GM21737 (cell line): ENCODE results near the gene N4BP2L2.
A peak's percentile ranks its signal among the peaks of the same experiment; 100 is the strongest.

Experiments used
- ATAC-seq: cut with Tn5 transposase; IDR thresholded peaks from one replicate; pipeline ENCODE4 v1.9.1; 2021; ENCODE audit warnings: mild to moderate bottlenecking, moderate library complexity; ENCODE audit not compliant: unreplicated experiment

Gene N4BP2L2

DNA sequence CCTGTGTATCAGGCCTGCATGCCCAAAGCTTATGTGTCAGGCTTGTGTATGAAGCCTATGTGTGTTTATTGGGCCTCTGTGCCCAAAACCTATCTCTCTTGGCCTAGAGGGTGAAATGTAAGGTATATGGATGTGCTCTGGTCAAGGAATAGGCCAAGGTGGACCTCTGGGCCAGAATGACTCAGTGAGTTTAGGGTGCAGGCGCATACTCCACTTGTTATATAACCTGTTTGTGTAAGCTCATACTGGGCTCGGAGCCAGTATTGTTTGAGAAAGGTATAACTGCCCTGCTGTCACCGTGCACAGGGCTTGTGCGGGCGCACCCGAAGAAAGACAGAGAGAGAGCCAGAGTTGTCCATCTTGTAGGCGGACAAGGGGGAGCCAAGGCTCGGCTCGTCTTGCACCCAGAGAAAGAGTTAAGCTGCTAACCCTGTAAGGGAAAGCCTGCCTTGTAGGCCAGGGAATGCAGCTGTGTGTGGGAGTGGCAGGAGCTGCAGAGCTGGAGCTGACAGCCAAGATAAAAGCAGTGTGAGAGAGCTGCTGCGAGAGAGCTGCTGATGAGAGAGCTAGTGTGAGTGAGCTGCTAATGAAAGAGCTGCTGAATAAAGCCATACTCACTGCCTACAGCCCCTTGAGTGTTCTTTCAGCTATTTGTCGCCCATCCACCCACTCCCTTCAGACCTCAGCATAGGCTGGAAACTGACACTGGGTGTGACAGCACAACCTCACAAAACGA, 67.2 kb downstream of the N4BP2L2 start:
- no peak for ATAC-seq

DNA sequence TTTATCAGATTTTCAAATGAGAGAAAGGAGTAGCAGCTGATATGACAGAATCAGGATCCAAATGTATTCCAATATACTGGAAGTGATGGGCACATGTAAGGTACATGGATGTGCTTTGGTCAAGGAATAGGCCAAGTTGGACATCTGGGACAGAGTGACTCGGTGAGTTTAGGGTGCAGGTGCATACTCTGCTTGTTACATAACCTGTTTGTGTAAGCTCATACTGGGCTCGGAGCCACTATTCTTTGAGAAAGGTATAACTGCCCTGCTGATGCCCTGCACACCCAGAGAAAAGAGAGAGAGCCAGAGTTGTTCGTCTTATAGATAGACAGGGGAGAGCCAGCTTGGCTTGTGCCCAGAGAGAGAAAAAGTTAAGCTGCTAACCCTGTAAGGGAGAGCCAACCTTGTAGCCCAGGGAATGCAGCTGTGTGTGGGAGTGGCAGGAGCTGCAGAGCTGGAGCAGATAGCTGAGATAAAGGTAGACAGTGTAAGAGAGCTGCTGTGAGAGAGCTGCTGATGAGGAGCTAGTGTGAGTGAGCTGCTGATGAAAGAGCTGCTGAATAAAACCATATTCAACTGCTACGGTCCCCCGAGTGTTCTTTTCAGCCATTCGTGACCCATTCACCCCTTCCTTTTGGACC, 70.0 kb downstream of the N4BP2L2 start:
- ATAC-seq = no peak

DNA sequence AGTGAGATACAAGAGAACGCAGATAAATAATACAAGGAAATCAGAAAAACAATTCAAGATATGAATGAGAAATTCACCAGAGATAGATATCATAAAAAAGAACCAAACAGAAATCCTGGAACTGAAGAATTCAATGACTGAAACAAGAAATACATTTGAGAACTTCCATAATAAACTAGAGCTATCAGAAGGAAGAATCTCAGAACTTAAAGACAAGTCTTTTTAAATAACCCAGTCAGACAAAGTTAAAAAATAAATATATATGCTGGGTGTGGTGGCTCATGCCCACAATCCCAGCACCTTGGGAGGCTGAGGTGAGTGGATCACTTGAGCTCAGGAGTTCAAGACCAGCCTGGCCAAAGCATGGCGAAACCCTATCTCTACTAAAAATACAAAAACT, 82.0 kb downstream of the N4BP2L2 start:
- no peak for ATAC-seq

DNA sequence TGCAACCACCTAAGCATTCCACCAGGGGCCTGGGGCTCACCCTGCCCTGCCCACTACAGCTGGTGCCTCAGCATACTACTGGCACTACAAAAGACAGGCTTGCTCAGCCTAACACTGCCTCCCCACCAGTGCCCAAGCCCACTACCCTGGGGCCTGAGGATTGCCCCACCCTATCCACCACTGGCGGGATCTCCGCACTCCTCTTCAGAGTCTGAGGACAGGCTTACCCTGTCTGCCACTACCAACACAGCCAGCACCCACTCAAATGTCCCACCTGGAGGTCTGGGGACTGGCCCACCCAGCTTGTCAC, 83.0 kb downstream of the N4BP2L2 start:
- no peak for ATAC-seq

DNA sequence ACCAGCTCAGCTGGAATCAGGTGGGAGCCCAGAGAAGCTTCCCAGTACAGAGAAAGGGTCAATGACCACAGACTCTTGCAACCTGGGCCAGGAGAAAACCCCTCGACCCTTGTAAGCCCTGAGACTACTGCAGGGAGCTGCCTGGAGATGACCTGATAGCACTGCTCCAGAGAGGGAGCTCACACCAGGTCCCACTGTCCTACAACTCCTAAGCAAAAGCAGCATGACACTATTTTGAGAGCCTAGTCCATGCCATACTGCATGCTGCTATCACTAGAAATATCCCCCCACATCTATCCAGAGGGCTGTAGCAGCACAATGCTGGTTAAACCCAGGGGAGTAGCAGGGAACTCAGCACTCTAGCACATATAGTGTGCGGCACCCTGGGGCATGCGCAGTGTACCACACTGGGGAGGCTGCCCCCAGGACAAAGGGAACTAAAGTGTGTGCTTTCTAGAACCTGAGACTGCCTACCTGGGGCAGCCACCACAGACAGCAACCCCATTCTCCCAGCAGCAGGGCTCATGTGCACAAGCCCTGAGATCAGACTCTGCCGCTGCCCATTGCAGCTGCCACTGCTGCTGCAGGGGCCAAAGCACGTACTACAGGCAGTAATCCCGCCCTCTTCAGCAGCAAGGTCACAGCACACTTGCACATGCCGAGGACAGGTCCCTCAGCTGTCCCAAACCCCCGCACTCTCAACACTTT, 83.6 kb downstream of the N4BP2L2 start:
- ATAC-seq = no peak

DNA sequence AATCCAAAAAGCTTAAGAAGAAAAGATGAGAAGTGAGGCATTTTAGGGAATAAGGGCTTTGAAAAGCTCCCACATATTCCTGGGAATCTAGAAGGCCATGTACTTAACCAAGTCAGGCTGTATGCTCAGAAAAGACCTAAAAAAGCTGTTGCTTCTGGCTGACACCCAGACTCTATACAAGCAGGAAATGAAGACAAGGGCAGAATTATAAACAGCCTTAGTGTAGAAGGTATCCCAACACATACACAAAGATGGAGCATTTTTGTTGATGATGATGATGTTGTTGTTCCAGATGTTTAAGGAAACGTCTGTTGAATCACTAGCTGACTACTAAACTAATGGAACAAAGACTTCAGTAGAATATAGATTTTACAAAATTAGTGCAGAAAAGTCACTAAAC, 84.6 kb downstream of the N4BP2L2 start:
- no peak for ATAC-seq

DNA sequence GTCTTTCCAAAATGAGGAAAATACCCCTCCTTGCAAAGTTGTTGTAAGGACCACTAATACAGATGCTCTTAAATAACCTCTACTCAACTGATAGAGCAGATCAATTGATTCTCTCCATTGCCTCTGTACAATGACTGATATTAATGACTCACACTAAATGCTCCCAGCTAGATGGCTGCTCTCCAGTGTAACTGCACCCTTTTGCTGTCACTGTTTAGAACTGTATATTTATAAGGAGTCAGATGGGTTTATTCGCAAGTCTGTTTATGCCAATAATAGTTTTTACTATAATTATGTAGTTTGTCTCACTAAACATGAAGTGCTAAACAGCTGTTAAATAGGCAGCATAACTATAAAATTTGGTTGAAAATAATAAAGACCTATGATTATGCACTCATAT, 89.6 kb downstream of the N4BP2L2 start:
- no peak for ATAC-seq

DNA sequence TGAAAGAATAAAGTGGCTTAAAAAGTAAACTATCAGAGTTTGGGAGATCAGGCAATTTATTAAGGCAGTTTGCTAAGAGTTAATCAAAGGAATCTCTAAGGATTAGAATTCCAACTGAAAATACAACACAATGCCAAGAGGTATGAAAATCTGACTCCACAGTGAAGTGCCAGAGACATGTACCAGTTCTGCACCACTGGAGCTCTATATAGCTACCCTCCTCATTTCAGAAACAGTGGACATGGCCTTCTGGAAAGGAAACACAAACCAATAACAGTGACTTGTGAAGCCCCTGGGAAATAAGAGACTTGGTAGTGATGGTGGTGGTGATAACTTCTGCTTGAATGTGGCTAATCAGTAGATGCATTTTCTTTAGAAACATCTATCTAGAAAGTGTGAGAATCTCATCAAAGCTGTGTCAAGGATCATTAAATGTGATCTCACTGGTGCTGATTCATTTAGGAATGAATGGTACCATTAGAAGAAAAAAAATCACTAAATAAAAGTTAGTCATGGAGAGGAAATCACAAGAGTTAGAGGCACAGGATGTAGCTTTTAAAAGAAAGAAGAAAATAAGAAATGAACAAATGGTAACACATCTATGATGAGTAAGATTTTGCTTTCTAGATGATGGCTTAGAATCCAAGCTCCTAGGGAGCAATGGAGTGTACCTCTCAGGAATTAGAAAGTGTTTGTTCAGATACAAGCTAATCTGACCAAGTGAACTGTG, 90.5 kb downstream of the N4BP2L2 start:
- no peak for ATAC-seq

DNA sequence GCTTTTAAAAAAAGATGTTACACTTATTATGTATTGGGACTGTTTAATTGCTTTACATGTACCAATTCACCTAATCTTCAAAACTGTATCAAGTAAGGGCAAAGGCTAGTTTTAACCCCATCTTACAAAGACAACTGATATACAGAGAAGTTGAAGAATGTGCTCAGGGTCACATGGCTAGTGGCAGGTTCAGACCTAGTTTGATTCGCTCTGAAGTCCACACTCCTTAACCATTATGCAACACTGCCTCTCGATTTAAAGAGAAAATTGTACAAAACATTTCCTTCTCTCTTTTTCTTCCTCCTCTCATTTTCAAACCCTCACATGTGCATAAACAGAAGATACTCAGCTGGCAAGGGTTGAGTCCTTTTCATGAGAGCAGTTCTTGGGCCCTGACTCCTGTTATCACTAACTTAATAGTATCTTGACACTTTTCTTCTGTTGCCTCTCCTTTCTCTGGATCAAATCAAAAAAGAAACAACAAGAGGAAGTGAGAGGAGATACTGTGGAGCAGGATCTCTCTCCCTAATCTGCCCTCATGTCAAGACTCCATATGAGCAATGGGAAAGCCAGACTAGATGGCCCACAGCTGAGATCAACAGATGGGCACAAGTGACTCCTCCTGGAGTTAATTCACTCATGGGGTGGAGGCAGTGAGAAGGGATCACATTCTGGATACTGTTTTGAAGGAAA, 91.7 kb downstream of the N4BP2L2 start:
- no peak for ATAC-seq

DNA sequence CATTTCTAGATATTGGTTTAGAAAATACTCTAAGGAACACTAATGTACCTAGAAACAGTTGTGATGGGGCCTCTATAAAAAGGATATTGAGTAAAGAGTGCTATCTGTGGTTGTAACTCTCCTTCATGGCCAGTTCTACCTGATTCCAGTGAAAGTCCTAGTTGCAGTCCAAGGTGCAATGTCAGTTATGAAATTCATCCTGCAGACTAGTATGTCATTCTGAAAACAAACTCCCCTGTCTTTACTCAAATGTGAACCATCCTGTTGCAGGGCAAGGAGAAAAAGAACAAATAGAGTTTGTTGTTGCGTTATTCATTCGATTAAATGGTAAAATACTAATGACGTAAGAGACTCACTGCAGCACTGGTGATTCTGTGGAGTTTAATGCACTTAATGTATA, 92.4 kb downstream of the N4BP2L2 start:
- no peak for ATAC-seq

DNA sequence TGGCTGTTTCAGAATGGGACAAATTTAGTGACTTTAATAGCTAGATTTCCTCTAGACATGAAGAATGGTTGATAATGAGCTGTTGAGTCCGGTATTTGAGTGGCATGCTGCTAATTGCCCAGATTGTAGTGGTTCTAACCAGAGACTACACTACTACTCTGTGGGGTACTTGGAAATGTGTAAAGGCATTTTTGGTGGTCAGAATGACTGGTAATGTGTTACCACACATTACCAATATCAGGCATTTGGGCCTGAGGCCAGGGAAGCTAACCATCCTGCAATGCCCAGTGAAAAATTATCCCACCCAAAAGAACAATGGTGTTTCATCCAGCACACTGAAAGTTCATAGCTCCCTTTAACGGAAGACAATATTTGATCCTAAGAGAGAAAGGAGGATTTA, 93.1 kb downstream of the N4BP2L2 start:
- no peak for ATAC-seq

DNA sequence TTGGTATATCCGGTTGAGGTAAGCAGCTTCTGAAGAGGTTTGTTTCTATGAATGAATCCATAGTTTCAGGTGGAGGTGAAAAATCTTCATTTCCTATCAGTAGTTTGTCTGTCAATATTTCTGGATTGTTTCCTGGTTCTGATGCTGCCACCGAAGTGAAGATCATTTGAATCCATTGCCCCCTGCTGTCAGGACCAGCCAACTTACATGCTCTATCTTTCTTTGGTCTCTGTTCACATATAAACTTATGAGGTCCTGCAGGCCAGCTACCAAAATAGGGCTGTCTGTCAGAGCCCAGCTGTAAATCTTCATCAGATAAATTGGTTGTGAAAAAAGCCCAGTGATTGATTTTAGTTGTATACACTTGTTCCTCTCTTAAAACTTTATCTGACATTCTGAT, 95.5 kb downstream of the N4BP2L2 start:
- peak; percentile 63 for ATAC-seq

DNA sequence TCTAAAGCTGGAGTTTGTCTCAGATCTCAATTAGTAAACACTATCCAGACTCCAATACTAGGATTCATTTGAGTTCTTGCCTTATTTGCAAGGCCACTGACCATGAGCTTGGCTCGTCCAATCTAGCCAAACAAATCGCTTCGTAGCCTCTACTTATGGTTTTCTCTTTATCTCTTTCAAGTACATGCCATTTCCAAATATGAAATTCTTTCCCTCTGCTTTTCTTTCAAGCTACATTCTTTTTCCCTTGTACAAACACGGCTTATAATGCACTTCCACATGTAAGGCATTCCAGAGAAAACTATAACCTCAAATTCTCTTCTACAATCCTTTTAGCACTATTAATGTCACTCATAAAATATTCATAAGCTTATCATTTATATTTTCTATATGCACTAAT, 99.7 kb downstream of the N4BP2L2 start:
- no peak for ATAC-seq

DNA sequence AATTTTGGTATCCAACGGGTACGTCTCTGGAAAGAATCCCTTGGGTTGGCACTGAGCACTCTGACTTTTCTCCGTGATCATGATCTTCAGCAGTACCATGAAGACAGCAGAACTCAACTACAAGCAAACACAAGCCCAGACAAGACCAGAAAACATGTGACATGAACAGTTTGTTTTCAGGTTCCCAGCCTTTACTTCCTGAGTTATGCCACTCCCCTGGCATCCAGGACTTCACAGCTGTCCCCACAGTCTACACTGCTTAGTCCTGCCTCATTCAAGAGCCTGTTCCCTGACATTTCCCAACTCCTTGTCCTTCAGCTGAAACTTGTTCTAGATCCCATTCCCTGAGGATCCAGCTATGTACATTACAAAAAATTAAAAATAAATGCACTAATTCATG, 105.7 kb downstream of the N4BP2L2 start:
- no peak for ATAC-seq

DNA sequence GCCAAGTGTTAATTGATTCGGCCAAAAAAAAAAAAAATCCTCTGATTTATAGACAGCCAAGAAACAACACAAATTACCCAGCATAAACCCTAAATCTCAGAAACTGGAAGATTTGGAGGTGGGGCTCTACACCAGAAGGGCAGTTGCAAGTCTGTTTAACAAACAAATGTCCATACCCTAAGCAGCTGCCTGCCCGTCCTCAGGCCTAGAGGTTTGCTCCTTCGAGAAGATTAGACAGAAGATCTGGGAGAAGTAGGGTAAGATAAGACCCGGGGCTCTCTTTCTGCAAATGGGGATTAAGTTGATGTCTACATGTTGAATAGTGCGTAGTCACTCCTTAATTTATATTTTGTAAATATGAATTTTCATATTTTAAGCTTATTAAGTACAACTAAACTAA, 107.2 kb downstream of the N4BP2L2 start:
- ATAC-seq = no peak

DNA sequence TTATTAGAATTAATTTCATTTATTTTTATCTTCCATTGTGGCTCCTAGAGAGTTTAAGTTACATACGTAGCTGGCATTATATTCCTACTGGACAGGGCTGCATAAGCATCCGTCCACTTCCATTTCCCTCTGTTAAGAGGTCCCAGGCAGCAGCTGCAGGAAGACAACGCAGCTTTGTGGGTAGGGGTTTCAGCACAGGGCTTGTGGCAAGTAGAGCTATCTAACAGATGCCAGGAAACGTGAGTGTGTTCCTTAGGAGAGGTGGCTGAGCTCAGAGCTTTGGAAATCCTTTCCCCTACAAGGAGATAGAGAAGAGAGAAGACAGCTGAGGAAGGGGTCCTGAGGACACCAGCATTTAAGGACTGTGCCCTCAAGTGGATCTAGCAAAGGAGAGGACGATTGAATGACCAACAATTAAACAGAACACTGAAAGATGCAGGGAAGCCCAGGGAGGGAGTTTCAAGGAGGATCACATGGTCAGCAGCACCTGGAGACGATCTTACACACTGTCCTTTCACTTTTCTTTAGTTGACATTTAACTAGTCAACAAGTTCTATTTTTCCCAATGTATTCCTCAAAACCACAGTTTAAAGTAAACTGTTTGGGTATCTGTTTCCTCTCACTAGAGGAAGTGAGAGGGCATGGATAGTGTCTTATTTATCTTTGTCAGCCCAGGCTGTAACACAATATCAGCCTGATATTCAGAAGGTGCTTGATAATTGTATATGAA, 108.4 kb downstream of the N4BP2L2 start:
- ATAC-seq = no peak

DNA sequence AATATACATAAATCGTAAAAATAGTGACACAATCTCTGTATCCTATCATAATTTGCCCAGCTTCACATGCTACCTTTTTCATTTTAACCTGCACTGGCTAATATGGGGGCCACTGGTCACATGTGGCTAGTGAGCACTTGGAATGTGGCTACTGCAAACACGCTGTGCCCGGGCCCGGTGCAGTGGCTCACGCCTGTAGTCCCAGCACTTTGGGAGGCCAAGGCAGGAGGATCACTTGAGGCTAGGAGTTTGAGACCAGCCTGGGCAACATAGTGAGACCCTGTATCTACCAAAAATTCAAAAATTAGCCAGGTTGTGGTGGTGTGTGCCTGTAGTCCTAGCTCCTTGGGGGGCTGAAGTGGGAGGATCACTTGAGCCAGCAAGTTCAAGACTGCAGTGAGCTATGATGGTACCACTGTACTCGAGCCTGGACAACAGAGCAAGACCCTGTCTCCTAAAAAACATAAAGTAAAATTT, 109.1 kb downstream of the N4BP2L2 start:
- no peak for ATAC-seq

DNA sequence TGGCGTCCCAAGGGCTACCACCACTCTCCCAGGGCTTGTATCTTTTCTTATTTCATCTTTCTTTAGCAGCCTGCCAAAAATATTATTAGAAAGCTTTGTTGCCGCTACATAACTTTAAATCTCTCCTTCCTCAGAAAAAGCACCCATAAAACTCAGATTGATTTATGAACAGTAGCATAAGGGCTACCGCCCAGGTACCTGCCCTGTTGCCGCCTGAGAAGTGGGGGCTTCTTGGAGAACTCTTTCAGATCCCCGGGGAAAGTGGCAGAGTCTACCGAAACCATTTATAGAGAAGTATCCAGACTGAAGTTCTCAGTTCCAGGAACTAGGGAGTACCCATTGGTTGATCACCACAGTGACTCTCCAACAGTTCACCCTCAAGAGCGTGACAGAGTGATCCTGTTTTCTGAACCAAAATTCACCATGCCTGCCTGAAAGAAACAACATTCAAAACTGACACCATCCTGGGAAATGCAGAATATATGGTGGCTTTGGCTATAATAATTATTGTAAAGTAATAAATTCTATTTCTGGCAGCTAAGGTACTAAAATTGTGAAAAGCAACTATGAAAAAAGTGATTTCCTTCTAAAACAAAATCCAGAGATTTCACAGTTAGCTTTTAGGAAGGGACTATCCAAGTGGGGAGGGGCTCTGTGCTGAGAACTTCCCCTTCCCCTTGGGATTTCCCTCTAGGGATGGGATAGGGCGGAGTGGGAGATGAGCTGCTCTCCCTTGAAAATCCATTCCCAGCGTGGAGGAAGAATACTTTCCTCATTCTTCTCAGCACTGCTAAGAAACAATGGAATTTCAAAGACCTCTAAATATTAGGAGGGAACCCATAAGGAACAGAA, 109.8 kb downstream of the N4BP2L2 start:
- no peak for ATAC-seq

DNA sequence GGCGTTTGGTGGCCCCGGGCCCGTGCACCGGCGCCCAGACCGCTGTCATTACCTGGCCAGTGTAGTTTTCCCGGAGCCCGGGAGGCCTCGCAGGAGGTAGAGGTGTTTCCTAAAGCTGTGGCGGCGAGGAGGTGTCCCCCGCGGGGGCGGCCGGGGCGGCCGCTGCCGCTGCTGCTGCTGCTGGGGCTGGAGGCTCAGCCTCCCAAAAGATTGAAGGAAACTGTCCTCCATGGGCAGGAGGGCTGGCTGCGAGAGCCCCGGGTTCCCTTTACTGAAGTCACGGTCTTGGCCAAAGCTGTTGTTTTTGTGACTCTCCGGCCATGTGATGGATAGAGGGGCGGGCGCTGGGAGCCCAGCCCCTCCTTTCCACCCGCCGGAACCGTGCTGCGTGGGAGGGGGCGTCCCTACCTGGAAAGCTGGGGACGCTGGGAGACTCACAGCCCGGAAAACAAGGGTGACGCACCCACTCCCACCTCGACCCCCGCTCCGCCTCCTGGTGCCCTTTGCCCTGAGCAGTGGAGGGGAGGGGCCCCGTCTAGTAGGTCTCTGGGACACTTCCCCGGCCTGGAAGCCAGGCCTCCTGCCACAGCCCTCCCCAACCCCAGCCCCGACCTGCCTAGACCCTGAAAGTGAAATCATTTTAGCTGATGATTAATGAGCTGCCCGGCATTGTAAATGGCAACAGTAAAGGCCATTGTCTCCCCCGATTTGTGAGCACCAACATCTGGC, 110.6 kb downstream of the N4BP2L2 start, which contains the start of gene N4BP2L1:
N4BP2L1 (minus strand) TSS at position 279 of the 729 bp plus-strand sequence; CDS start at position 231, 48 bp downstream.
- ATAC-seq = peak; percentile 69
